GM12801 (cell line): ENCODE measurements around the gene ITIH4.

Experiments used
- TF ChIP-seq, protein P1 (sequence below): IDR thresholded peaks from one replicate; pipeline ENCODE4 v1.5.1; 2011; ENCODE audit warnings: control low read depth; ENCODE audit not compliant: insufficient read length; ENCODE audit errors: extremely low read depth

ITIH4 gene

DNA sequence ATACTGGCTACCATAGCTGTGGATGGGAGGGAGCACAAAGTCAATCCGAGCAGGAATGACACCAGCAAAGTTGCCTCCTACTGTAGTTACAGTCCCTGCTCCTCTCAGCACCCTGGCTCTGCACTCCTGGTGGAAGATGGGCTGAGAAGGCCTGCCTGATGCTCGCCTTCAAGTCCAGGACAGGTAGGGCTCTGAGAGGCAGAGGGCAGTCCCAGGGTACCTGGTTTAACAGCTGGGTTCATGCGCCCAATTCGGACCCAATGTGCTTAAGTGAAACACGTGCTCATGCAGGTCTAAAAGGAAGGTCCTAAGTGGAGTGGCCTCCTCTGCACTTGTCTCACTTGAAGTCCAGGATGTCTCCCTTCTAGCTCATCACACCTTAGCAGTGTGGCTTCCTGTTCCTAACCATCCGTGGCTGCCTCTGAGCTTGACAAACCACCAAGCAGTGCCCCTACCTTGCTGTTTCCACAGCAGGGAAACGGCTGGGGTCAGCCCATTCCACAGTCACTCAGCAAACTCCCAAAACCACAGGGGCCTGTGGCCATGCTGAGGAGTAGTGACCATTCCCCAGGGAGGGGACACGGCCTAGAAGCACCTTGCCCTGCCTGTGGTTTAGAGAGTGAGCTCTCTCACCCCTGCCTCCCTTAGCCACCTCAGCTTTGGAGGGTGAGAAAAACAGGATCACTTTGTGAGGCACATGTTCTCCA, 8.2 kb upstream of the ITIH4 start:
- TF ChIP-seq, protein P1, sequence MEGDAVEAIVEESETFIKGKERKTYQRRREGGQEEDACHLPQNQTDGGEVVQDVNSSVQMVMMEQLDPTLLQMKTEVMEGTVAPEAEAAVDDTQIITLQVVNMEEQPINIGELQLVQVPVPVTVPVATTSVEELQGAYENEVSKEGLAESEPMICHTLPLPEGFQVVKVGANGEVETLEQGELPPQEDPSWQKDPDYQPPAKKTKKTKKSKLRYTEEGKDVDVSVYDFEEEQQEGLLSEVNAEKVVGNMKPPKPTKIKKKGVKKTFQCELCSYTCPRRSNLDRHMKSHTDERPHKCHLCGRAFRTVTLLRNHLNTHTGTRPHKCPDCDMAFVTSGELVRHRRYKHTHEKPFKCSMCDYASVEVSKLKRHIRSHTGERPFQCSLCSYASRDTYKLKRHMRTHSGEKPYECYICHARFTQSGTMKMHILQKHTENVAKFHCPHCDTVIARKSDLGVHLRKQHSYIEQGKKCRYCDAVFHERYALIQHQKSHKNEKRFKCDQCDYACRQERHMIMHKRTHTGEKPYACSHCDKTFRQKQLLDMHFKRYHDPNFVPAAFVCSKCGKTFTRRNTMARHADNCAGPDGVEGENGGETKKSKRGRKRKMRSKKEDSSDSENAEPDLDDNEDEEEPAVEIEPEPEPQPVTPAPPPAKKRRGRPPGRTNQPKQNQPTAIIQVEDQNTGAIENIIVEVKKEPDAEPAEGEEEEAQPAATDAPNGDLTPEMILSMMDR, result no peak

DNA sequence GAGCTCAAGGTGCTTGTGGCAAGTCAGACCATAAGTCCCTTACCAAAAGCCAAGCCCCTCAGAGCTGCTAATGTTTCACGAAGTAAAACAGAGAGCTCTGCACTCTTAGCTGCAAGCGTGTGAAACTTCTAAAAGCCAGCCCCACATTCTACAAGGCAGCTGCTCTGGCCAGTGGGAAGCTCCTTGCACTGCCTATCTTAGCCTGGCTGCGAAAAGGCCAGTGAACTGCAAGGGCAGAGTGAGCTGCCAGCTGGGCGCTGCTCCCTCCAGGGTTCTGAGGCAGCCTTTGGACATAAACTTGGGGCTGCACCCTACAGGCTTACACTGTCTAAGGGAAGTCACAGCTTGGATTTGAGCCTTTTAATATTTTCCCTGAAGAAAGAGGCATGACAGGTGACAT, 6.5 kb upstream of the ITIH4 start:
- TF ChIP-seq, protein P1, result no peak

DNA sequence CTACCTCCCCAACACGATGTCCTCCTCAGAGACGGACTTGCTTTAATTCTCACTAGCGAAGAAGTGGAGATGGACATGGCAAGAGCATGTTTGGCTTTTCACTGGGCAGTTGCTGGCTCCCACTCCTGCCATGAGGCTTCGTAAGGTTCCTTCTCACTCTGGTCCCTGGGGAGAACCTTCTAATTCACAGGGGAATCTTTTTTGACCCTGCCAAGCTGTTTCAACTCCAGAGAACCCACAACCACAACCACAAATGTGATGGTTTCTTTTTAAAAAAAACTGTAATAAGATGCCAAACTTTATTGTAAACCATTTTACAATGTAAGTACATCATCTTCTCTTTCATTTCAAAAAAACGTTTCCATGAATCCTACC, 6.0 kb upstream of the ITIH4 start:
- TF ChIP-seq, protein P1, result no peak

DNA sequence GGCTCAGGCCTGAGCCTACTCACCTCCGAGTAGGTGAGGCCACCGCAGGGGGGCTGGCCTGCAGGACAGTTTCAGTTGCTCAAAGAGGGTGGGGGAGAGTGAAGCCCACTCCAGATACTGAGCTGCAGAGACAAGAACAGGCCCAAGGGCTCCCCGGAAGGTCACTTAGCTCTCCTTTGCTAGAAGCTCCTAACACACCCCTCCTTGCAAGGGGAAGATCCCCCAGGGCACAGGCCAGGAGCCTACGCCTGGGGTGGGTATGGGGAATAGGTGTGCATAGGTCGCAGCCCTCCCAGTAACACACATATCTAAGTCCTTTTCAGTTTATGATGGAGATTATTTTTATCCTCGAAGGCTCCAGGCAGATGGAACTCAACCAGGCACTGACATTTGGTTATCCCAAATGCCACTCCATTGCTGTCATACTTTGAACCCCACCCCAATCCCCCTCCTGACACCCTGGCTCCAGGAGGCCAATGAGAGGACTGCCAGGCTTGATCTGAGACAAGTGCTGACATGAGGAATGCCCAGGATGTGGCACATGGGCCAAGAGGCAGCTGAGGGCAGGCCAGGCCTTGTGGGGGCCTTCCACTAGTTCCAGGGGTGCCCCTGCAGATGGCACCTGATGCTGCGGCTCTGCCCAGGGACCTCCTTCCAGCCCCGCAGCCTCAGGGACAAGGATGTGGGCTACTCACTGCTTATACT, 5.4 kb upstream of the ITIH4 start:
- TF ChIP-seq, protein P1, result no peak

DNA sequence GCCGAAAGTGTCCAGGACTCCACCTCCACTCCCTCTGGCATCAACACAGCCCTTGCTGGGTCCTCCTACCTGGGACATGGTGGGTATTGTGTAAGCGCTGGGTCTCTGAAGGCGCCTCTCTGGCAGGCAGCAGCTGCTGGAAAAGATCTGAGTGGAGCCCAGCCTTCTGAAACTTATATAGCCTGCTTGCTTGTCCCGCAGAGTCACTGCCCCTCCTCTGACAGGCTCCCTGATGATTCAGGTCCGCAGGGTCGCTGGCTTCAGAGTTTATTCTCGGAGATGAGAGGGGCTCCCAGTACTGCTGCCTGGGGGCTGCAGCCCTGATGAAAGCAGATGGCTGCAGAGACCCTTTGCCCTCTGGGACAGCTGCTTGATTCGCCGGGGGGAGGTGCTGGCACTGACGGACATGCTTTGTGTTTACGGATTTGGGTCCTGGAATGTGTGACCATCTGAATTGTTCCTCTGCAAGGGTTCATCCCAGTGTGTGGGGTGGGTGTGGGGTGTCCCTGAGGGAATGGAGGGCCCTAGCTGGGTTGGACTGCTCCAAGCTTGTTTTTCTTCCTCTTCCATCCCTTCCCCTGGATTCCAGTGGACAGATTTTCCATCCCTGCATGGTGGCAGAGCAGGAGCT, 4.5 kb upstream of the ITIH4 start, which contains the start of gene MUSTN1:
Gene MUSTN1, minus strand, starts transcription at position 149 of the 631 bp plus-strand sequence. Its CDS starts 71 bp downstream, at position 78.
- TF ChIP-seq, protein P1, result no peak

DNA sequence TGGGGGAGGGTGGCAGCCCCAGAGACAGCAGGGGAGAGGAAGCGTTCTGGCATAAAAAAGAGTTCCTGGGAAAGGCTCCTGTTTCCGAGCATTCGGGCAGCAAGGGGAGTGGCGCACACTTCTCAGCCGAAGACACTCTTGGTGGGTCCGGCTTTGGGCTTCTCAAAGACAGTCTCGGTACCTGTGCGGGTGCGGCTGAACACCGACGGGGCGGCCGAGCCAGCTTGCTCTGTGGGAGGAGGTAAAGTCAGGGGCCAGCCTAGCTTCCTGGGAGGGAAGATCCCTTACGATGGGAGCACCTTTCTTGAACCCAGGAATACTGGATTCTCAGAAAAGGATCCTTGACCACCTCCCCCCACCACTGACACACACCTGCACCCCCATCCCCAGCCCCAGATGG, 2.7 kb upstream of the ITIH4 start:
- TF ChIP-seq, protein P1, result no peak

DNA sequence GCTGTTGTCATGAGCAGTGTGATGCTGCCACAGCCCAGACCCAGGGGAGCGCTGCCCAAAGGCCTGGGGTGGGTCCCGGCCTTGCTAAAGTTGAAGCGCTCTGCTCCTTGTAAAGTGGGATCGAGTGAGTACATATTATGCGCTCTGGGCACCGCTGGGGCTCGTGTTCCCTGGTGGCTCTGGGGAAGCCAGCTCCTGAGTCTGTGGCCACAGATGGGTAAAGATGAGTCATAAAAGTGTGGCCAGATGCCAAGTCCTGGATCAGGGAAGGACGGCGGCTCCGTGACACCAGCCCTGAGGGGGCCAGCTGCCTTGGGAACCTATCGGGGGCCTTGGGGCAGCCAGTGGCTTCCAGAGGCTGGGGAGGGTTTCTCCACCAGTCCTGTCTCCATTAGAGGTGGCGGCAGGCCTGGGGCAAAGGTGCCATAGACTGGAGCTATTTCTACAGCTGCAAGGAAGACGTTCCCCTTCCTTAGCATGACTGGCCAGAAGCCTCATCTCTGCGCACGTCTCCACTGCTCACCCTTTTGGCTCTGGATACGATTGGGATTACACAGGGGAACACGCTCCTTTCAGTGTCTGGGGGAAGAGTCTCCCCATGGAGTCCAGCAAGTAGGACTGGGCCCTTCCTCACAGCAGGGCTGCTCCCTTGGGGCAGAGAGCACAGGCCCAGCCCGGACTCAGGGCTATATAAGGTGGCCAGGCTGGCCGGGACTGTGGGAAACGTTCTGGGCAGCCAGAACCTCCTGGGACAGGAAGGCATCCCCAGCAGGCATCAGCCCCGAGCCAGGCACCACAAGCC, 1.2 kb upstream of the ITIH4 start:
- TF ChIP-seq, protein P1, result no peak
